IMR-90 (cell line): ENCODE results near the gene DAPK1. TPM values are rescaled to one million over a fixed set of nuclear protein-coding genes. Genes with fewer than 3 reads are reported as not detected.

Source experiments
- ATAC-seq: fragments of 200-7000 bp; cut with Tn5 transposase; 2 replicates; pipeline ENCODE4 v1.9.1; 2020; ENCODE audit warnings: low read depth, mild to moderate bottlenecking, moderate library complexity
- BruUV-seq: library from RNA; stranded (reverse); fragments of 400-500 nt; replicated peaks from 2 replicates; lab custom pipeline; 2021; lab: Mats Ljungman, UMichigan
- CTCF ChIA-PET: fragments of 300-600 bp; formaldehyde crosslinking; extraction: SDS; loops from one replicate; lab custom pipeline; 2021; ENCODE audit warnings: antibody characterized with exemption; lab: Yijun Ruan, JAX
- POLR2A ChIA-PET: fragments of 300-600 bp; sonication (Branson Sonifier 250); formaldehyde crosslinking; loops from one replicate; lab custom pipeline; 2022; ENCODE audit warnings: antibody characterized with exemption; ENCODE audit not compliant: unreplicated experiment; lab: Charles Lee
- DNase-seq: peaks from one replicate; pipeline ENCODE4 v3.0.0; 2013
- H2AFZ ChIP-seq: replicated peaks from 2 replicates; pipeline ENCODE3; 2013; ENCODE audit warnings: low read length, mild to moderate bottlenecking; ENCODE audit not compliant: poor library complexity
- H2AK5ac ChIP-seq: 2 replicates; pipeline ENCODE4 v1.6.1; 2013; ENCODE audit warnings: low read depth, low read length, inconsistent platforms
- H2AK9ac ChIP-seq: replicated peaks from 2 replicates; pipeline ENCODE3; 2013; ENCODE audit warnings: mild to moderate bottlenecking, low read depth, low read length, moderate library complexity; ENCODE audit not compliant: poor library complexity
- H2BK120ac ChIP-seq: 2 replicates; pipeline ENCODE4 v1.6.1; 2013; ENCODE audit warnings: low read depth, low read length, inconsistent platforms
- H2BK15ac ChIP-seq: 3 replicates; pipeline ENCODE4 v1.6.1; 2013; ENCODE audit warnings: low read depth, low read length, inconsistent platforms
- H2BK20ac ChIP-seq: 2 replicates; pipeline ENCODE4 v1.6.1; 2013; ENCODE audit warnings: low read depth, mild to moderate bottlenecking, inconsistent platforms, low read length, moderate library complexity
- H2BK5ac ChIP-seq: 2 replicates; pipeline ENCODE4 v1.6.1; 2013; ENCODE audit warnings: mild to moderate bottlenecking, low read depth, low read length, inconsistent platforms; ENCODE audit not compliant: poor library complexity, severe bottlenecking
- H3K14ac ChIP-seq: replicated peaks from 2 replicates; pipeline ENCODE4 v1.6.1; 2013; ENCODE audit warnings: low read depth, low read length, inconsistent platforms
- H3K18ac ChIP-seq: 2 replicates; pipeline ENCODE4 v1.6.1; 2013; ENCODE audit warnings: low read depth, low read length, control low read depth
- H3K23ac ChIP-seq: 2 replicates; pipeline ENCODE4 v1.6.1; 2013; ENCODE audit warnings: low read depth, low read length, inconsistent platforms
- H3K27ac ChIP-seq: 2 replicates; pipeline ENCODE4 v1.5.1; 2013; ENCODE audit warnings: mild to moderate bottlenecking, control low read depth, low read length; ENCODE audit not compliant: insufficient read depth
- H3K27me3 ChIP-seq: 2 replicates; pipeline ENCODE4 v1.6.1; 2013; ENCODE audit warnings: low read length; ENCODE audit not compliant: control insufficient read depth, insufficient read depth
- H3K36me3 ChIP-seq: 2 replicates; pipeline ENCODE4 v1.6.1; 2013; ENCODE audit warnings: low read length, mixed read lengths; ENCODE audit not compliant: control insufficient read depth, insufficient read depth
- H3K4ac ChIP-seq: 2 replicates; pipeline ENCODE4 v1.6.1; 2013; ENCODE audit warnings: low read depth, low read length, inconsistent platforms
- H3K4me1 ChIP-seq: 2 replicates; pipeline ENCODE4 v1.6.1; 2013; ENCODE audit warnings: low read length, mixed read lengths; ENCODE audit not compliant: control insufficient read depth, insufficient read depth
- H3K4me2 ChIP-seq: 2 replicates; pipeline ENCODE4 v1.6.1; 2013; ENCODE audit warnings: low read depth, mild to moderate bottlenecking, control low read depth, low read length, moderate library complexity
- H3K4me3 ChIP-seq: 2 replicates; pipeline ENCODE4 v1.5.1; 2013; ENCODE audit warnings: low read depth, mild to moderate bottlenecking, control low read depth, low read length, moderate library complexity; ENCODE audit not compliant: insufficient read depth
- H3K56ac ChIP-seq: 2 replicates; pipeline ENCODE4 v1.6.1; 2013; ENCODE audit warnings: low read length, inconsistent platforms; ENCODE audit not compliant: insufficient read depth; ENCODE audit errors: extremely low read depth
- H3K79me1 ChIP-seq, 2 experiments: 2 replicates each; pipeline ENCODE4 v1.6.1; 2013; ENCODE audit warnings: low read length in 2 of 2, inconsistent platforms in 1 of 2, low read depth in 1 of 2
- H3K9ac ChIP-seq: 2 replicates; pipeline ENCODE4 v1.6.1; 2013; ENCODE audit warnings: low read depth, low read length, control low read depth
- H3K9me1 ChIP-seq: 2 replicates; pipeline ENCODE4 v1.6.1; 2013; ENCODE audit warnings: low read length, inconsistent platforms; ENCODE audit not compliant: insufficient read depth
- H3K9me3 ChIP-seq: 2 replicates; pipeline ENCODE4 v1.6.1; 2013; ENCODE audit warnings: low read length; ENCODE audit not compliant: control insufficient read depth, insufficient read depth
- H4K20me1 ChIP-seq: 2 replicates; pipeline ENCODE4 v1.6.1; 2013; ENCODE audit warnings: low read length, inconsistent platforms; ENCODE audit not compliant: insufficient read depth
- H4K5ac ChIP-seq: 2 replicates; pipeline ENCODE4 v1.6.1; 2013; ENCODE audit warnings: mild to moderate bottlenecking, low read depth, low read length, control low read depth
- H4K8ac ChIP-seq, 2 experiments: 2 replicates each; pipeline ENCODE4 v1.6.1; 2013; ENCODE audit warnings: low read depth in 2 of 2, low read length in 2 of 2, control low read depth in 1 of 2, inconsistent platforms in 1 of 2
- H4K91ac ChIP-seq: 2 replicates; pipeline ENCODE4 v1.6.1; 2013; ENCODE audit warnings: low read depth, low read length, inconsistent platforms; ENCODE audit not compliant: insufficient read depth
- BHLHE40 ChIP-seq: fragments of 150-350 bp; IDR thresholded peaks from 2 replicates; pipeline ENCODE4 v1.6.1; 2016; ENCODE audit warnings: mild to moderate bottlenecking, low read depth, low read length
- CEBPB ChIP-seq: IDR thresholded peaks from 2 replicates; pipeline ENCODE4 v1.6.1; 2012; ENCODE audit warnings: low read depth, low read length, improper control_type of control experiment
- CHD1 ChIP-seq: IDR thresholded peaks from 2 replicates; pipeline ENCODE4 v1.6.1; 2012; ENCODE audit warnings: low read depth, low read length, improper control_type of control experiment
- FOS ChIP-seq: fragments of 150-350 bp; IDR thresholded peaks from 2 replicates; pipeline ENCODE4 v1.6.1; 2016; ENCODE audit warnings: low read depth, low read length
- MAFK ChIP-seq: IDR thresholded peaks from 2 replicates; pipeline ENCODE4 v1.6.1; 2012; ENCODE audit warnings: low read depth, low read length, improper control_type of control experiment
- MAZ ChIP-seq: IDR thresholded peaks from 2 replicates; pipeline ENCODE4 v1.6.1; 2012; ENCODE audit warnings: low read depth, mild to moderate bottlenecking, low read length, improper control_type of control experiment, moderate library complexity, borderline replicate concordance
- MXI1 ChIP-seq: IDR thresholded peaks from 2 replicates; pipeline ENCODE4 v1.6.1; 2012; ENCODE audit warnings: low read depth, mild to moderate bottlenecking, low read length, moderate library complexity, borderline replicate concordance
- RAD21 ChIP-seq: IDR thresholded peaks from 2 replicates; pipeline ENCODE4 v1.6.1; 2012; ENCODE audit warnings: low read length, improper control_type of control experiment
- RCOR1 ChIP-seq: IDR thresholded peaks from 2 replicates; pipeline ENCODE4 v1.6.1; 2012; ENCODE audit warnings: mild to moderate bottlenecking, low read length, improper control_type of control experiment; ENCODE audit not compliant: insufficient replicate concordance
- RFX5 ChIP-seq: IDR thresholded peaks from 2 replicates; pipeline ENCODE4 v1.8.0; 2012; ENCODE audit warnings: low read depth, mild to moderate bottlenecking, low read length, moderate library complexity
- SMC3 ChIP-seq: fragments of 150-350 bp; IDR thresholded peaks from 2 replicates; pipeline ENCODE4 v1.6.1; 2016; ENCODE audit warnings: low read depth, mild to moderate bottlenecking, antibody characterized with exemption, low read length, moderate library complexity
- WGBS, 2 experiments: methylation state at CpG; one replicate each; pipeline versions ENCODE4 v1.1.5 to v1.1.7; 2013; ENCODE audit warnings: missing lambda C conversion rate in 2 of 2; ENCODE audit not compliant: insufficient read length in 1 of 2; ENCODE audit errors: extremely low coverage in 2 of 2; 5-methylcytosine and 5-hydroxymethylcytosine counted together
- dilution Hi-C: fragments of 300-500 bp; cut with HindIII; formaldehyde crosslinking; loops from one replicate; pipeline ENCODE4 v1.14.3; 2018; ENCODE audit warnings: low sequenced_read_pairs; ENCODE audit not compliant: unreplicated experiment
- in situ Hi-C: fragments of 300-500 bp; cut with MboI; formaldehyde crosslinking; loops from 3 replicates; pipeline ENCODE4 v1.14.3; 2019; ENCODE audit warnings: low sequenced_read_pairs, inconsistent platforms, mixed read lengths
- intact Hi-C: fragments of 100-400 bp; cut with micrococcal nuclease; formaldehyde crosslinking; loops from 2 replicates; pipeline ENCODE4 v1.10.0; 2022
- polyA plus RNA-seq, 3 experiments: library from polyadenylated mRNA; depleted of rRNA; stranded (reverse); fragments of >200 nt; gene quantifications; 2 replicates each; pipeline ENCODE4 v1.2.3, GENCODE V29; 2012; ENCODE audit warnings: low replicate concordance in 1 of 3
- total RNA-seq: library from RNA; depleted of rRNA; stranded (reverse); fragments of >200 nt; gene quantifications from 2 replicates; pipeline ENCODE4 v1.2.3, GENCODE V29; 2012
- TF ChIP-seq, protein P1 (sequence below): fragments of 150-350 bp; IDR thresholded peaks from 2 replicates; pipeline ENCODE4 v1.6.1; 2017; ENCODE audit warnings: mild to moderate bottlenecking, antibody characterized with exemption, low read length, low read depth
- TF ChIP-seq, protein P2 (sequence below): conservative IDR thresholded peaks from 2 replicates; pipeline ENCODE4 v1.5.1; 2012; ENCODE audit warnings: mild to moderate bottlenecking, low read depth, low read length, improper control_type of control experiment

Gene DAPK1
- total and polyA plus RNA-seq, 2 of the 4 experiments (the other 2 are of a cell fraction) = under 0.01 to 0.03 TPM

DNA sequence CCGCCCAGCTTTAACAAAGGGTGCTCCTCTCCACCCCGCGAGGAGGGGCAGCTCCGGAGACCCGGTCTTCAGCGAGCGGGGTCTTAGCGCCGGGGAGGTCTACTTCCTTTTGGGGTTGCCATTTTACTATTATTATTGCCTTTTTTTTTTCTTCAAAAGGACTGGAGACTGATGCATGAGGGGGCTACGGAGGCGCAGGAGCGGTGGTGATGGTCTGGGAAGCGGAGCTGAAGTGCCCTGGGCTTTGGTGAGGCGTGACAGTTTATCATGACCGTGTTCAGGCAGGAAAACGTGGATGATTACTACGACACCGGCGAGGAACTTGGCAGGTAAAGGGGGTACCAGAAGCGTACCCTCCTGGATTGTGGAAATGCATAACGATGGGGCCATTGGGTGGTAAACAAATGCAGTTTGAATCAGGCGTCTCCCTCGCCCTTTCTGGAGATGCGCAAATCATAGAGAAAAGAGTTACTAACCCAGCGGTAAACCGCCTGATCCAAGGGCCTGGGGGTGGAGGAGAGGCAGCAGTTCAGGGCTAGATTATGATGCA lies 1.2 kb downstream of the DAPK1 start (continued):
- no peak for TF ChIP-seq MAZ
- TF ChIP-seq, protein P1, sequence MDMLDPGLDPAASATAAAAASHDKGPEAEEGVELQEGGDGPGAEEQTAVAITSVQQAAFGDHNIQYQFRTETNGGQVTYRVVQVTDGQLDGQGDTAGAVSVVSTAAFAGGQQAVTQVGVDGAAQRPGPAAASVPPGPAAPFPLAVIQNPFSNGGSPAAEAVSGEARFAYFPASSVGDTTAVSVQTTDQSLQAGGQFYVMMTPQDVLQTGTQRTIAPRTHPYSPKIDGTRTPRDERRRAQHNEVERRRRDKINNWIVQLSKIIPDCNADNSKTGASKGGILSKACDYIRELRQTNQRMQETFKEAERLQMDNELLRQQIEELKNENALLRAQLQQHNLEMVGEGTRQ = no peak

DNA sequence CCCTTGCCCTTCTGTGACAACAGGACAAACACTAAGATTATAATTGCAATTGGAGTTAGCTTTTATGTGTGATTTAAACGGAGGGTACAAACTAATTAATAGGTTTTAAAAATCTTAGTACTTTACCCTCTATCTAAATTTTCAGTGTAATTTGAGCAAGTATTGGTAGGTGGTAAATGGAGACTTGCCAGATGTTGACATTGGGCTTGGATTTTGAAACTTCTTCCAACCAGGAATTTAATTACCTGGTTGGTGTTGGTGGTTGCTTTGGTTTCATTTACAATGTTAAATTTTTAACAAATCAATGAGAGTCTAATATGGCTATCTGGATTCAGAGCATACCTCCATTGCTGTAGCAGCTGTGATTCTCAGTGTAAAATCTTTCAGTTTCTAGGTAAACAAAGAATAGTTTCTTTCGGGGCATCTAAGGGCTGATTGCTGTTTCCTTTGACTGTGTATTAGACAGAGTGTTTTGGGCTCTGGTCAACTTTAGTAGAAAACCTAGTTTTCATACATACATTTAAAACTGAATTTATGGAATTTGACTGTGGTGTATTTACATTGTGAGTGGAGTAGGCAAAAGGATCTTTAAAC lies 1.9 kb downstream of the DAPK1 start:
- H2AK9ac ChIP-seq = no peak overlapping the region
- H3K9me3 ChIP-seq = no peaks in the 10 kb centered on the region
- no peak overlapping the region for H4K91ac ChIP-seq
- DNase-seq (no peak), ATAC-seq (no peak)
- H3K4me1 ChIP-seq = no peaks in the 10 kb centered on the region
- dilution Hi-C loops (no loop called here), intact Hi-C loops (no loop called here), in situ Hi-C loops (no loop called here)
- no peaks in the 10 kb centered on the region for H4K20me1 ChIP-seq
- no peak overlapping the region; the same call in 1 of the 2 replicates for H3K4me2 ChIP-seq
- H3K23ac ChIP-seq = no peak overlapping the region
- H2AK5ac ChIP-seq = no peak overlapping the region
- no peaks in the 10 kb centered on the region for H3K79me1 ChIP-seq
- no peak overlapping the region for H3K14ac ChIP-seq
- no TSS peak for BruUV-seq
- no peak overlapping the region for H2BK20ac ChIP-seq
- ChIA-PET POLR2A (no interaction called here), CTCF (no interaction called here)
- H3K56ac ChIP-seq = no peak overlapping the region
- no peak overlapping the region for H2AFZ ChIP-seq
- no peak overlapping the region for H2BK15ac ChIP-seq
- no CpG with 5 or more reads among the region's 2 CpGs for WGBS, 2 experiments
- no peaks in the 10 kb centered on the region for H3K9me1 ChIP-seq
- no peak overlapping the region for H2BK120ac ChIP-seq
- H3K36me3 ChIP-seq = no peaks in the 10 kb centered on the region
- peaks cover 28% of the 10 kb centered on the region for H3K27me3 ChIP-seq
- no peak overlapping the region for H2BK5ac ChIP-seq
- no peak overlapping the region for H3K18ac ChIP-seq
- no peak overlapping the region for H3K27ac ChIP-seq
- no peak overlapping the region for H3K4ac ChIP-seq
- H4K8ac ChIP-seq = no peak overlapping the region
- no peak overlapping the region for H4K5ac ChIP-seq
- no peak overlapping the region for H3K9ac ChIP-seq
- H3K4me3 ChIP-seq = no peak overlapping the region
- no peak for TF ChIP-seq FOS
- no peak for TF ChIP-seq CHD1
- no peak for TF ChIP-seq MAFK
- TF ChIP-seq RAD21 = no peak
- TF ChIP-seq RFX5 = no peak
- TF ChIP-seq, protein P2, sequence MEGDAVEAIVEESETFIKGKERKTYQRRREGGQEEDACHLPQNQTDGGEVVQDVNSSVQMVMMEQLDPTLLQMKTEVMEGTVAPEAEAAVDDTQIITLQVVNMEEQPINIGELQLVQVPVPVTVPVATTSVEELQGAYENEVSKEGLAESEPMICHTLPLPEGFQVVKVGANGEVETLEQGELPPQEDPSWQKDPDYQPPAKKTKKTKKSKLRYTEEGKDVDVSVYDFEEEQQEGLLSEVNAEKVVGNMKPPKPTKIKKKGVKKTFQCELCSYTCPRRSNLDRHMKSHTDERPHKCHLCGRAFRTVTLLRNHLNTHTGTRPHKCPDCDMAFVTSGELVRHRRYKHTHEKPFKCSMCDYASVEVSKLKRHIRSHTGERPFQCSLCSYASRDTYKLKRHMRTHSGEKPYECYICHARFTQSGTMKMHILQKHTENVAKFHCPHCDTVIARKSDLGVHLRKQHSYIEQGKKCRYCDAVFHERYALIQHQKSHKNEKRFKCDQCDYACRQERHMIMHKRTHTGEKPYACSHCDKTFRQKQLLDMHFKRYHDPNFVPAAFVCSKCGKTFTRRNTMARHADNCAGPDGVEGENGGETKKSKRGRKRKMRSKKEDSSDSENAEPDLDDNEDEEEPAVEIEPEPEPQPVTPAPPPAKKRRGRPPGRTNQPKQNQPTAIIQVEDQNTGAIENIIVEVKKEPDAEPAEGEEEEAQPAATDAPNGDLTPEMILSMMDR = no peak
- no peak for TF ChIP-seq CEBPB
- TF ChIP-seq SMC3 = no peak
- no peak for TF ChIP-seq BHLHE40
- TF ChIP-seq MAZ = no peak
- TF ChIP-seq RCOR1 = no peak
- no peak for TF ChIP-seq MXI1
